Stimulated activated CD4-positive, alpha-beta T cell treated with anti-CD3 and anti-CD28 coated beads, TNF-alpha, amount 100 ng/mL, for 24 hours (primary cell): ENCODE measurements around the gene GMNN.
"Not testable (repeated sequence)": the region's sequence is repeated elsewhere in the genome, so short reads cannot be mapped to it uniquely, and the experiment has no call there.

ENCODE experiments used
- DNase-seq, 3 experiments: peaks; one replicate each; pipeline ENCODE4 v3.0.0-alpha.2; 2020; ENCODE audit warnings: low read depth in 3 of 3

Gene GMNN

DNA sequence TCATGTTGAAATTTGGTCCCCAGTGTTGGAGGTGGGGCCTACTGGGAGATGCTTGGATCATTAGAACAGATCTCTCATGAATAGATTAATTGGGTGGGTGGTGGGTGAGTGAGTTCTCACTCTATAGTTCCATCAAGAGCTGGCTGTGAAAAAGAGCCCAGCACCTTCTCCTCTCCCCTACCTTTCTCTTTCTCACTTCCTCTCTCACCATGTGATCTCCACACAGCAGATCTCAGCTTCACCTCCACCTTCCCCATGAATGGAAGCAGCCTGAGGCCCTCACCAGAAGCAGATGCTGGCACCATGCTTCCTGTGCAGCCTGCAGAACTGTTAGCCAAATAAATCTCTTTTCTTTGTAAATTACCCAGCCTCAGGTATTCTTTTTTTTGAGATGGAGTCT lies 12.9 kb upstream of the GMNN start:
- DNase-seq: no peak

DNA sequence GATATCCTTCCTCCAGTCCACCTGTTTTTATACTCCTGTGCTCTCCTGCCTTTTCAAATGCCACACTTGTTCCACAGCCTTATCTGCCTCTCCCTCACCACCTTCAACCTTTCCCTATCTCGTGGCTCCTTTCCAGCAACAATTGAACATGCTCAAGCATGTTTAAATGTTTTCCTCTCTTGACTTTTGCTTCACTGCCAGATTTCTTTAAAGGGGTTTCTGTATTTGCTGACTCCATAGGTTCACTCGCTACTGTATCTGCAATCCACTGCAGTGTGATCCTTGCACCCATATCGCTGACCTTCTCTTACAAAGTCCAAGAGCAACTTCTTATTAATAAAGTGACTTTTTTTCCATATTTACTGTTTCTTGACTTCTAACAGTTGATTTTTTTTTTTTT lies 11.2 kb upstream of the GMNN start:
- DNase-seq: no peak

DNA sequence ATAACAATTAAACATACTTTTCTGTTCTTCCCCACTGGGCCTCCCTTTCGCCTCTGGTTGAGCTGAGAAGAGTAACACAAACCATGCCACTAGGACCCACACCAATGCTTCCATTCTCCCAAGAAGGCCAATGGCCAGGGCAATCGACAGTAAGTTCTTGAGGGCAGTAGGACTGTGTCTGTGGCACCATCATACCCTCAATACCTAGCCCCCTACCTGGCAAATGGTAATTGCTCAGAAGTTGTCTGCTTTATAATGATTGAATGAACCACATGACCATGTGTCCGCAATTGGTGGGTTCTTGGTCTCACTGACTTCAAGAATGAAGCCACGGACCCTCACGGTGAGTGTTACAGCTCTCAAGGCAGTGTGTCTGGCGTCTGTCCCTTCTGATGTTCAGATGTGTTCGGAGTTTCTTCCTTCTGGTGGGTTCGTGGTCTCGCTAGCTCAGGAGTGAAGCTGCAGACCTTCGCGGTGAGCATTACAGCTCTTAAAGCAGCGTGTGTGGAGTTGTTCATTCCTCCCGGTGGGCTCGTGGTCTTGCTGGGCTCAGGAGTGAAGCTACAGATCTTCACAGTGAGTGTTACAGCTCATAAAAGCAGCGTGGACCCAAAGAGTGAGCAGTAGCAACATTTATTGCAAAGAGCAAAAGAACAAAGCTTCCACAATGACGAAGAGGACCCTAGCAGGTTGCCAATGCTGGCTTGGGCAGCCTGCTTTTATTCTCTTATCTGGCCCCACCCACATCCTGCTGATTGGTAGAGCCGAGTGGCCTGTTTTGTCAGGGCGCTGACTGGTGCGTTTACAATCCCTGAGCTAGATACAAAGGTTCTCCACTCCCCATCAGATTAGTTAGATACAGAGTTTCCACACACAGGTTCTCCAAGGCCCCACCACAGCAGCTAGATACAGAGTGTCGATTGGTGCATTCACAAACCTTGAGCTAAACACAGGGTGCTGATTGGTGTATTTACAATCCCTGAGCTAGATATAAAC lies 9.6 kb upstream of the GMNN start:
- DNase-seq: not testable (repeated sequence)

DNA sequence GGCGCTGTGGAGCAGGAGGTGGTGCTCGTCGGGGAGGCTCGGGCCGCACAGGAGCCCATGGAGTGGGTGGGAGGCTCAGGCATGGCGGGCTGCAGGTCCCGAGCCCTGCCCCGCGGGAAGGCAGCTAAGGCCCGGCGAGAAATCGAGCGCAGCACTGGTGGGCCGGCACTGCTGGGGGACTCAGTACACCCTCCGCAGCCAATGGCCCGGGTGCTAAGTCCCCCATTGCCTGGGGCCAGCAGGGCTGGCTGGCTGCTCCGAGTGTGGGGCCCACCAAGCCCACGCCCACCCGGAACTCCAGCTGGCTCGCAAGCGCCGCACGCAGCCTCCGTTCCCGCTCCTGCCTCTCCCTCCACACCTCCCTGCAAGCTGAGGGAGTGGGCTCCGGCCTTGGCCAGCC lies 8.8 kb upstream of the GMNN start:
- DNase-seq: not testable (repeated sequence)

DNA sequence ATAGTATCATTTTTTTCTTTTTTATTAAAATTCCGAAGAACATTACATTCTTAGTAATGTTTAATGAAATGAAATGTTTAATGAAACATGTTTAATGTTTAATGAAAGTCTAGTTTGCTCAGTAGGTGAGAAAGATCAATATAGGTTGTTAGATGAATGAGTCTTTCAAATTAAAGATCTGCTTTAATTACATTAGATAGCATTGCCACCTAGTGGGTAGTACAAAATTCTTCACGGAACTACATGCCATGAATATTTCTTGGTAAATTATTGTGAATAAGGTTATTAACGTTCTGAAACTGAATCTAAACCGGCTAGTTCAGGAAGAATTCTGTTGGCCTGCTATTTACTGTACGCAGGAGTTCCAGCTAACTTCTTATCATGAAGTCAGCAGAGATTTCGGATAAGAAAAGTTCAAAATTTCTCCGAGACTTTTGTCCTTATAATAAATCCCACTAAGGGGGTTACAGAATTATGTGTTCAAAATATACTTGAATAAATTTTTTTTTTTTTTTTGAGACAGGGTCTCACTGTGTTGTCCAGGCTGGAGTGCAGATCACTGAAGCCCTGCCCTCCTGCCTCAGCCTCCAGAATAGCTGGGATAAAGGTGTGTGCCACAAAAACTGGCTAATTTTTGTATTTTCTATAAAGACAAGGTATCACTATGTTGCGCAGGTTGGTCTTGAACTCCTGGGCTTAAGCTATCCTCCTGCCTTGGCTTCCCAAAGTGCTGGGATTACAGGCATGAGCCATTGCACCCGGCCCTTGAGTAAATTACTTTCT lies 7.9 kb upstream of the GMNN start:
- DNase-seq: no peak

DNA sequence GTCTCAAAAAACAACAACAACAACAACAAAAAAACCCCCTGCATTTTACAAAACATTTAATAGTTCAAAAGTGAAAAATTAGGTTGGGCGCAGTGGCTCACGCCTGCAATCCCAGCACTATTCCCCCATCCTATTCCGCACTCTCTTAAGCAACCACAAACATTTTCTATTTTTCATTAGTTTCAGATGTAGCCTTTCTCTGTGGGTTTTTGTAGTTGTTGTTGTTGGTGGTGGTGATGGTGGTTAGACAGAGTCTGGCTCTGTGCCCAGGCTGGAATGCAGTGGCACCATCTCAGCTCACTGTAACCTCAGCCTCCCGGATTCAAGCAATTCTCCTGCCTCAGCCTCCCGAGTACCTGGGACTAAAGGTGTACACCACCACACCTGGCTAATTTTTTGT lies 6.4 kb upstream of the GMNN start:
- DNase-seq: no peak

DNA sequence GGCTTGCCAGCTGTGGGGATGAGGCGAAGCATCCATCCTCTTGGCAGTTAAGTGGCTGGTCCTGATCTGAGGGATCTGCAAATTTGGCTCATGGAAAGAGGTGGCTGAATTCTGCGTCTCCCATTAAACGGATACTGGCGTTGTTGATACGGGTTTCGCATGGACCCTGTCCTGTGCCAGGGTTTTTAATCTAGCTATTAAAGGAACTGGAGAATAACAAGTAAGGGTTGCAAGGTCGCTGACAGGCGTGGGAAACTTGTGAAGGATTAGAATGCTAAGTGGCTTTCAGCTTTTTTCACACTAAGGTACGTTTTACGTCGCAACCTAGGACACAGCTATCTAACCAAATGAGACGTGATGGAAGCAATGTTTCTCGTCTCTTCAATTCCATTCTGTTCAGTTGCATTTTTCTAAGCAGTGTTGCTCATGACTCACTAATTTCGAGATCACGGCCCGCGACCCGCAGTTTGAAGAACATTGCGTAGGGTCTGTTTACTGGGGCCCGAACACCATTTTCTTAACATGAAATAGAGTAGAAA lies 852 bp downstream of the GMNN start:
- DNase-seq: peak in 1 of 3 experiments; percentile 33

DNA sequence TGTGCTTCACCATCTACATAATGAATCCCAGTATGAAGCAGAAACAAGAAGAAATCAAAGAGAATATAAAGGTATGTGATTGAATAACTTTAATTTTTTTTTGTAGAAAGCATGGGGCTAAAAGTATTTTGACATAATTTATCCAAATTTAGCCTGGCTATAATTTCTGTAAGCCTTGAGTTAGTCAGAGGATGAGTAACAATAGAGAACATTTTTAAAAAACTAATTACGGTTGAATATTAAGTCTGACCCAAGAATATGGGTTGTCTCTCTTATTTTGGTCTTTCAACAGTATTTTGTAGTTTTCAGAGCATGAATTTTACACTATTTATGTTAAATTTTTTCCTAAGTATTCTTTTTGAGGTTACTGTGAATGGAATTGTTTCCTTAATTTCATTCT lies 2.5 kb downstream of the GMNN start:
- no peak for DNase-seq

DNA sequence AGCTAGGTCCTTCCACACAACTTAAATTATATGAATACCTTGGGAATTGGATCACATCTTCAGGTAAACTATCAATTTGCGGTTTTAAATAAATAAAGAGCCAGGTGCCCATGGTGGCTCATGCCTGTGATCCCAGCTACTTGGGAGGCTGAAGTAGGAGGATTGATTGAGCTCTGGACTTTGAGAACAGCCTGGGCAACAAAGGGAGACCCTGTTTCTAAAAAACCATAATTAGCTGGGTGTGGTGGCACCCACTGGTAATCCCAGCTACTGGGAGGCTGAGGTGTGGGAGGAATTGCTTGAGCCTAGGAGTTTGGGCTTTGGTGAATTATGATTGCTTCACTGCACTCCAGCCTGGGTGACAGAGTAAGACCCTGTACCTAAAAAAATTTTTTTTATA lies 3.4 kb downstream of the GMNN start:
- no peak for DNase-seq

DNA sequence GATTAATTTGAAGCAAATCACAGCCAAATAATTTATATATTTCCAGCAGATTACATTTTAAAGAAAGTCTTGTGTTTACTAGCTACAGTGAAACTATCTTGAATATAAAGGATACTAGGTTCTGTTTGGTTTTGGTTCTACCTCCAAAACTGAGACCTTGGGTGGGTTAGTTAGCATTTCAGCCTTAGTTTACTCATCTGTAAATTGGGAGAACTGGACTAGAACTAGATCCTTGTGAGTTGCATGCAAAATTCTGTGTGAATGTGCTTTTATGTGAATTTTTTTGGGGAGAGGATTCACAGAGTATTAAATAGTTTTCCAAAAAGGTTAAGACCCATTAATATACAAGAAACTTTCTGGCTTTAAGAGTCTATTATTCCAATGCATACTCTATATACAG lies 4.1 kb downstream of the GMNN start:
- DNase-seq: no peak

DNA sequence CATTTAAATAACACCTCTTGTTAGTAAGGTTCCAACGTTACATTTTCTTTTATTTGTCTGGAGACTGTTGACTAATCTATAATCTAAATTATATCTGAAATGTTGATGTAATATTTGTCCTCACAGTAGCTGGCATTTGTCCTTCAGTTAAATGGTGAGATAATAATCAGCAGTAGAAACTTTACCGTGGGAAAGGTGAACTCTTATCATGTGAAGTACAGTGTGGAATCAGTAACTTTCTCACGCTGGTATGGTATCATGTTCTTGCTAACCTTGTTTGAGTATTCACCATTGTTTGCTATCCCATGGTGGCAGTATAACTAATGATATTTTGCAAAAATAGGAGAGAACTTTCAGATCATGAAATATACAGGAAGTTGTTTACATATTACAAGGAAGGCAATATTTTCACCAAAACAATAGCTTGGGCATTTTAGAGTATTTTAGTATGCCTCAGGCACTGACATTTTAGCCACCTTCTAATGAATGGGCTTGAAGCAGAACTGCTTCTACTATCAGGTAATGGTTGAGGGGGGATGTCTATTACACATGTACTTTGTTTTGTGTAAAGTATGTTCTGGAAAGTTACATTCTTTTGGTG lies 4.8 kb downstream of the GMNN start:
- DNase-seq: no peak

DNA sequence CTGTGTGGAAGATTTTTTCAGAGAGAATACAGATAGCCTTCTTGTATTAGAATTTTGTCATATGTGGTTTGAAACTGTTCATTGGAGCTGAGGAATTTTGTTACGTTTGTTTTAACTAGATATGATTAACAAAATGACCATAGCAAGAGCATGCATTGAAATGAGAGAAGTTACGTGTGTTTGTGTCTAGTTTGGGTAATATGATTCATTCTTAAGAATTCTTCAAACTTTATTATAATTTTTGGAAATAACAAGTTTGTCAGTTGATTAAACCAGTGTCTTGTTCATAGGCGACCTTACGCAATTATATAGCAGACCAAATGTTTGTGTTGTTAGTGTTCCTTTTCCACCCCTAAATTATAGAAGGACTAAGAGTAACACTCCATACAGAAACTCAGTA lies 5.5 kb downstream of the GMNN start:
- no peak for DNase-seq

DNA sequence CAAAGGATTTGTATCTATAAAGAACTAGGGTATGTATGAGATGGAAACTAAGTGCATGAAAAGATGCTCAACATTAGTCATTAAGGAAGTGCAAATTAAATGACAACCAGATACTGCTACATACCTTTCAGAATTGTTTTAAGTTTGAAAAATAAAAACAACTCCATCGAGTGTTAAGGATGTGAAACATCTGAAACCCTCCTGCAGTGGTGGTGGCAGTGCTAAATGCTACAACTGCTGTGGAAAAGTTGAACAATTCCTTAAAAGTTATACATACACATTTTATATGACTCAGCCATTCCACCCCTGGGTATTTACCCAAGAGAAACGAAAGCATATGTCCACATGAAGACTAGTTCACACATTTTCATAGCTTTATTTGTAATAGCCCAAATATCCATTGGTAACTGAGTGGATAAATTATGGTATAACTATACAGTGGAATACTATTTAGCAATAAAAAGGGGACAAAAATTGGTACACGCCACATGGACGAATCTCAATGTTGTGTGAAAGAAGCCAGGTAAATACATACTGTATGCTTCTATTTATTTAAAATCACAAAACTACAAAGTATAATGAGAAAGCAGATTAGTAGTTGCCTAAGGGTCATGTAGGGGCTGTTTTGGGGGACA lies 13.4 kb downstream of the GMNN start:
- no peak for DNase-seq

DNA sequence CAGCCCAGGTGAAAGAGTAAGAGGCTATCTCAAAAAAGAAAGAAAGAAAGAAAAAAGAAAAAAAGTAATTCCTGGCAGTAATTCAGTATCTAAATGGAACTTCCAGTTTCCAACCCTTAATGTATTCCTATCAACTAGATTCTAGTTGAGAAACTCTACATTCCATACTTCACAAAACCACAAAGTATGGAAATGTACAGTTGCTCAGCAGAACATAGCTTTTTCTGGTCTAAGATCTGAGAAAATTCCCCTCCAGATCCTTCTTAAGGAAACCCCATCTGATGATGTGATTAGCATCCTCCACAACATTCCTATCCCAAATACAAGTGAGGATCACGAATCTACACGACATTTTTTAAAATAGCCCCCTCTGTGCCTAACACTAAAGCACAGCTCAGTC lies 20.4 kb downstream of the GMNN start:
- no peak for DNase-seq

DNA sequence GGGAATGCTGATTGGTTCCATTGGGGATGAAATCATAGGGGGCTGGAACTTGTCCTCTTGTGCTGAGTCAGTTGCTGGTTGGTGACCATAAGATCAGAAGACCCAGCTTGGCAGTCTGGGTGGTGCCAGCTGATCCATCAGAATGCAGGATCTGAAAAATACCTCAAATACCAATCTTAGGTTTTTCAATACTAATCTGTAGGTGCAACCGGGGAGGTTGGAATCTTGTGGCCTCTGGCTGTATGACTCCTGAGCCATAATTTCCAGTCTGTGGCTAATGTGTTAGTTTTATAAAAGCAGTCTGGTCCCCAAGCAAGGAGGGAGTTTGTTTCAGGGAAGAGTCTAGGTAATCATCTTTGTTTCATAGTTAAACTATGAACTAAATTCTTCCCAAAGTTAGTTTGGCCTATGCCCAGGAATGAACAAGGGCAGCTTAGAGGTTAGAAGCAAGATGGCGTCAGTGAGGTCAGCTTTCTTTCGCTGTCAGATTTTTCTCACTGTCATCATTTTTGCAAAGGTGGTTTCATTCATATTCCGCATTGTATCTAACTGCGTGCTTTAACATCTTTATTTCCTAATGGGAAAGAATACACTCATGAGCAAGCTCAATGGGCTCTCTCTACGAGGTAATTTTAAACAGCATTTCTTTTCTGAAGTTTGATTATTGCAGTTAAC lies 22.0 kb downstream of the GMNN start:
- DNase-seq: peak in 1 of 3 experiments; percentile 13

DNA sequence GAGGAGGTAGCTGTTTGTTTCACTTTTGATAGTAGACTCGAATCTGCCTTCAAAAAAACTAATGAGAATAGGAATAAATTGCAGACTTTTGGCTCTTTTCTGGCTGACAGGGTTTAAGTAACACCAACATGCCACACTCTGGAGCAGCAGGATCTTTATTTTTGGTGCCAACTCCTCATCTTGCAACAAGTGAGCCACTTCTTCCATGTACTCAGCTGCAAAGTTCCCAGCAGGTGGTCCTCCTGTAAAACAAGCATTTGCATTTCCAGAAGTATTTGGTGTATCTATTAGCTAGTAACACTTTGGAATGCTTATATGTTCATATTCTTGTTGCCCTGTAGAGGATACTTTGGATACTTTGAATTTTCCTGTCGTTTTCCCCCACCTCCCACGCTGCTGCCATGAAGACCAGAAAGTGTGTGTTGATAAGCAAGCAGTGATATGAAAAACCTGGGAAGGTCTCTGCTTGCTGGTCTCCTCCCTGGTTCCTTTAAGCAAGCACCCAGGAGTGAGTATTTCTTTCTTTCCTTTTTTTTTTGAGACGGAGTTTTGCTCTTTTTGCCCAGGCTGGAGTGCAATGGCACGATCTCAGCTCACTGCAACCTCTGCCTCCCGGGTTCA lies 23.0 kb downstream of the GMNN start:
- no peak for DNase-seq

DNA sequence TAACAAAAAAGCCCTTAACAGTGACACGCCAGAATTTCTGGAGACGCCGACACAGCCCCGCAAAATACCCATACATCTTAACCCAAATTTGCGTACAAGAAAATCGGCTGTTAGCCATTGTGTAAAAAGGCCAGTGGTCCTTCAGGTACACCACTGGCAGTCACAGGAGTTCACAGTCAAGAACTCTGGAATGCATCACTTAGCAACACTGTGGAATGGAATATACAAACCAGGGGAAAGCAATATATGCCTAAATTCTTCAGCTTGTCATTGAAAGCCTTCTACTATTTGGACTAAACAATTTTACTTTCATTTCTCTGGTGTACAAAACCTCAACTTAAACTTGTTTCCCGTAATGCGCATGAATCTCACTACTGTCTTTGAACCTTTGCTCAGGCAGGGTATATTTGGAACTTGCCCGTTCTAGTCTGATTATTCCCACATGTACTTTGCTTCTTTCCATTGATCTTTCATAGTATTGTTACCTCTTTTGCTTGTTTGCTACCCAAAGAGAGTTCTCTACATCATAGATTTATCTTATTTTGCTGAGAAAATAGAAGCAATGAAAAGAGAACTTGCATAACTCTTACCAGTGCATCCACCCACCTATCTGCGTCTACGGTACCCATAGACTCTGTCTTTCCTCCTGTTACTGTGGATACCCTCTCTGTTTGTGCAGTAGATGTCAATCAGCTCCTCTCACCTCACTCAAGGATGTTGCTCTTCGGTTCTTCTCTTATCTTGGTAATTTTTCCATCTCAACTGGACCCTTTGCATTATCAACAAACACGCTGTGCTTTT lies 24.2 kb downstream of the GMNN start, which contains the start of gene ARMH2:
Gene ARMH2, minus strand, starts transcription at position 178 of the 801 bp plus-strand sequence. Its CDS starts 60 bp downstream, at position 118.
- DNase-seq: no peak

DNA sequence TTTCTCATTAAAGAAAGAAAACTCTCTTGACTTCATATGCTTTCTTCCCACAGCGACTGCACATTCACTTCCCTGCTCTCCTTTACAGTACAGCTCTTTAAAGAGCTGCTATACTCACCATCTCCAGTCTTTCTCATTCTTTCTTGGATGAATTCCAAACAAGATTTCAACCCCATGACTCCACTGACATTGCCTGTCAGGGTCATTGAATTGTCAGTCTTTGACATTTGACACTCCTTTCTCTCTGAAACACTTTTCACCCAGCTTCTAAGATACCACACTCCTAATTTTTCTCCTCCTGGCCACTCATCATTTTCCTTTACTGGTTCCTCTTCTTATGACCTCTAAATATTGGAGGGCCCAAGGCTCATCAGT lies 24.8 kb downstream of the GMNN start:
- no peak for DNase-seq

DNA sequence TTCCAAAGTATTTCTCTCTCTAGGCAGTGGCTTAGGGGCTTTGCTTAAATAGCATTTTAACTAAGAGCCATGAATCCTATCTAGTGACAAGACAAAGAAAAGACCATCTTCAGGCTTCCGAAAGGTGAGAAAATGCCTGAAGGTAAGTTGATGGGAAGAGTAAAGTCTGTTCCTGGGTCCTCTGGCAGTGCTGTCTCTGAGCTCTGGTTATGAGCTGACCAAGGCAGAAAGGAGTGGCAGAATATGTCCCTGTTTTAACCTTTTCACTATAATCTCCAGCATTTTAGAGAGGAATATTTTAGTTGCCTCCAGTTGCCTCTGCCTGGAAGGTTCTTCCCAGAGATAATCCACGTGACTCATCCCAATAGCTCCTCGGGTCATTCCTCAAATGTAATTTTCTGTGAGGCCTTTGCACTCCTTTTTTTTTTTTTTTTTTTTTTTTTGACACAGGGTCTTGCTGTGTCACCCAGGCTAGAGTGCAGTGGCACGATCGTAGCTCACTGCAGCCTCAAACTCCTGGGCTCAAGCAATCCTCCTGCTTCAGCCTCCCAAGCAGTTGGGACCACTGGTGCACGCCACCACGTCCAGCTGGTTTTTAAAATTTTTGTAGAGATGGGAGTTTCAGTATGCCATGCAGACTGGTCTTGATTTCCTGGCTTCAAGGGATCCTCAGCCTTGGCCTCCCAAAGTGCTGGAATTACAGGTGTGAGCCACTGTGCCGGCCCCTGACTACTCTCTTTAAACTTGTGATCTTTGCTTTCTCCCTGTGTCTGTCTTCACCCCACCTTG lies 27.7 kb downstream of the GMNN start:
- DNase-seq: no peak
